H9 (cell line): Measurements from ENCODE around the gene GET3. TPM values are rescaled to one million over a fixed set of nuclear protein-coding genes. Genes with fewer than 3 reads are reported as not detected.

ENCODE experiments used
- DNase-seq: peaks from one replicate; pipeline ENCODE4 v3.0.0-alpha.2; 2017
- H2AFZ ChIP-seq: one replicate; pipeline ENCODE4 v1.6.1; 2013; ENCODE audit warnings: mild to moderate bottlenecking, low read length, control low read depth, moderate library complexity
- H2AK5ac ChIP-seq: 2 replicates; pipeline ENCODE4 v1.6.1; 2013; ENCODE audit warnings: low read length, control low read depth, mixed read lengths; ENCODE audit not compliant: insufficient read length
- H2BK120ac ChIP-seq: one replicate; pipeline ENCODE4 v1.6.1; 2013; ENCODE audit warnings: low read depth, mild to moderate bottlenecking, low read length, control low read depth, inconsistent platforms; ENCODE audit not compliant: poor library complexity, severe bottlenecking
- H2BK12ac ChIP-seq: 2 replicates; pipeline ENCODE4 v1.6.1; 2013; ENCODE audit warnings: low read length, control low read depth, mixed read lengths, low read depth; ENCODE audit not compliant: insufficient read length
- H2BK15ac ChIP-seq: 2 replicates; pipeline ENCODE4 v1.6.1; 2013; ENCODE audit warnings: low read depth, low read length, control low read depth
- H2BK20ac ChIP-seq: one replicate; pipeline ENCODE4 v1.6.1; 2013; ENCODE audit warnings: low read depth, mild to moderate bottlenecking, low read length, control low read depth, inconsistent platforms; ENCODE audit not compliant: poor library complexity, severe bottlenecking
- H2BK5ac ChIP-seq: 2 replicates; pipeline ENCODE4 v1.6.1; 2013; ENCODE audit warnings: low read length, control low read depth, mixed read lengths; ENCODE audit not compliant: insufficient read length
- H3K14ac ChIP-seq: 2 replicates; pipeline ENCODE4 v1.6.1; 2013; ENCODE audit warnings: low read length, control low read depth; ENCODE audit not compliant: insufficient read depth
- H3K18ac ChIP-seq: 2 replicates; pipeline ENCODE4 v1.6.1; 2013; ENCODE audit warnings: low read depth, mild to moderate bottlenecking, mixed read lengths, low read length, control low read depth; ENCODE audit not compliant: insufficient read length
- H3K23ac ChIP-seq: 2 replicates; pipeline ENCODE4 v1.6.1; 2013; ENCODE audit warnings: low read length, control low read depth, mixed read lengths, low read depth; ENCODE audit not compliant: insufficient read length
- H3K23me2 ChIP-seq: 2 replicates; pipeline ENCODE4 v1.6.1; 2013; ENCODE audit warnings: low read depth, mild to moderate bottlenecking, mixed read lengths, low read length, control low read depth; ENCODE audit not compliant: insufficient read length, poor library complexity, severe bottlenecking
- H3K27ac ChIP-seq: 2 replicates; pipeline ENCODE4 v1.5.1; 2013; ENCODE audit warnings: low read length, control low read depth, mixed read lengths, low read depth; ENCODE audit not compliant: insufficient read length
- H3K27me3 ChIP-seq: 2 replicates; pipeline ENCODE4 v1.6.1; 2013; ENCODE audit warnings: low read length, control low read depth, inconsistent platforms; ENCODE audit not compliant: insufficient read depth
- H3K4ac ChIP-seq: 2 replicates; pipeline ENCODE4 v1.6.1; 2013; ENCODE audit warnings: low read depth, mild to moderate bottlenecking, control low read depth, inconsistent platforms, low read length, moderate library complexity
- H3K4me1 ChIP-seq: 2 replicates; pipeline ENCODE4 v1.6.1; 2013; ENCODE audit warnings: low read length, control low read depth, inconsistent platforms; ENCODE audit not compliant: insufficient read depth
- H3K4me2 ChIP-seq: 2 replicates; pipeline ENCODE4 v1.6.1; 2013; ENCODE audit warnings: low read length, control low read depth, mixed read lengths; ENCODE audit not compliant: insufficient read length, insufficient read depth
- H3K56ac ChIP-seq: 2 replicates; pipeline ENCODE4 v1.6.1; 2013; ENCODE audit warnings: low read depth, mild to moderate bottlenecking, mixed read lengths, low read length, control low read depth; ENCODE audit not compliant: insufficient read length
- H3K79me1 ChIP-seq: 2 replicates; pipeline ENCODE4 v1.6.1; 2013; ENCODE audit warnings: low read depth, mild to moderate bottlenecking, moderate library complexity, low read length, control low read depth, inconsistent platforms; ENCODE audit not compliant: insufficient read depth, poor library complexity, severe bottlenecking
- H3K79me2 ChIP-seq: 2 replicates; pipeline ENCODE4 v1.6.1; 2013; ENCODE audit warnings: low read length, control low read depth, inconsistent platforms; ENCODE audit not compliant: insufficient read depth
- H3K9ac ChIP-seq: 2 replicates; pipeline ENCODE4 v1.6.1; 2013; ENCODE audit warnings: low read length, control low read depth, mixed read lengths; ENCODE audit not compliant: insufficient read length; ENCODE audit errors: extremely low read depth
- H3K9me3 ChIP-seq: one replicate; pipeline ENCODE4 v1.6.1; 2013; ENCODE audit warnings: low read depth, low read length, inconsistent platforms; ENCODE audit not compliant: control insufficient read depth
- H3T11ph ChIP-seq: one replicate; pipeline ENCODE4 v1.6.1; 2013; ENCODE audit warnings: mild to moderate bottlenecking, low read length, control low read depth, inconsistent platforms
- H4K20me1 ChIP-seq: one replicate; pipeline ENCODE4 v1.6.1; 2013; ENCODE audit not compliant: control insufficient read depth, insufficient read length, insufficient read depth
- H4K5ac ChIP-seq: 2 replicates; pipeline ENCODE4 v1.6.1; 2013; ENCODE audit warnings: low read depth, mild to moderate bottlenecking, mixed read lengths, low read length, control low read depth; ENCODE audit not compliant: insufficient read length
- H4K8ac ChIP-seq: replicated peaks from 2 replicates; pipeline ENCODE4 v1.6.1; 2013; ENCODE audit warnings: low read length, control low read depth, mixed read lengths, low read depth; ENCODE audit not compliant: insufficient read length
- H4K91ac ChIP-seq: 2 replicates; pipeline ENCODE4 v1.6.1; 2013; ENCODE audit warnings: low read depth, mild to moderate bottlenecking, moderate library complexity, mixed read lengths, low read length, control low read depth; ENCODE audit not compliant: insufficient read length
- H3K27ac Mint-ChIP-seq, 3 experiments: 2 replicates in 2 of 3; 3 replicates in 1 of 3; pipeline ENCODE4 v1.8.0; 2020 to 2021; ENCODE audit warnings: mixed read lengths in 3 of 3, mild to moderate bottlenecking in 1 of 3, moderate library complexity in 1 of 3
- H3K27me3 Mint-ChIP-seq: 2 replicates; pipeline ENCODE4 v1.8.0; 2021; ENCODE audit warnings: low read depth, mild to moderate bottlenecking, moderate library complexity, mixed read lengths
- H3K36me3 Mint-ChIP-seq, 3 experiments: 2 replicates in 2 of 3; 3 replicates in 1 of 3; pipeline ENCODE4 v1.8.0; 2020 to 2021; ENCODE audit warnings: low read depth in 3 of 3, mixed read lengths in 3 of 3; ENCODE audit not compliant: insufficient read depth in 1 of 3
- H3K4me1 Mint-ChIP-seq, 2 experiments: 2 replicates each; pipeline ENCODE4 v1.8.0; 2020; ENCODE audit warnings: mixed read lengths in 2 of 2
- H3K4me3 Mint-ChIP-seq, 2 experiments: 2 replicates in 1 of 2; 3 replicates in 1 of 2; pipeline ENCODE4 v1.8.0; 2020 to 2021; ENCODE audit warnings: mild to moderate bottlenecking in 2 of 2, mixed read lengths in 2 of 2, moderate library complexity in 1 of 2
- H3K9me3 Mint-ChIP-seq, 2 experiments: 2 replicates in 1 of 2; 3 replicates in 1 of 2; pipeline ENCODE4 v1.8.0; 2020; ENCODE audit warnings: mild to moderate bottlenecking in 2 of 2, mixed read lengths in 2 of 2, moderate library complexity in 1 of 2
- CTCF ChIP-seq: fragments of 200-600 bp; sonication (generic); conservative IDR thresholded peaks from 3 replicates; pipeline ENCODE4 v1.8.0; 2021; ENCODE audit warnings: antibody characterized with exemption, mild to moderate bottlenecking
- whole genome bisulfite sequencing: extraction: QIAGEN DNeasy Blood & Tissue Kit; methylation state at CpG from one replicate; pipeline ENCODE4 v1.1.7; 2013; ENCODE audit warnings: missing lambda C conversion rate, low lambda C conversion rate, mixed read lengths; ENCODE audit not compliant: insufficient read length; ENCODE audit errors: extremely low coverage; 5-methylcytosine and 5-hydroxymethylcytosine counted together
- total RNA-seq: library from RNA; stranded (reverse); gene quantifications from 2 replicates; pipeline ENCODE4 v1.2.1, GENCODE V29; 2021

GET3 gene
- total RNA-seq, 1 experiment from 2014 or later, result 81.6 TPM

- WGBS, result no CpG with 5 or more reads among the region's 9 CpGs
- H3K4me1 ChIP-seq, result no peaks in the 10 kb centered on the region
- no peaks in the 10 kb centered on the region for H3K27me3 ChIP-seq
- no peak overlapping the region for H2BK15ac ChIP-seq
- TF ChIP-seq CTCF, result no peak
- H2BK5ac ChIP-seq, result no peak overlapping the region
- H2BK120ac ChIP-seq, result no peak overlapping the region
- H3K4ac ChIP-seq, result no peak overlapping the region
- H4K5ac ChIP-seq, result no peak overlapping the region
- no peak overlapping the region for H2AK5ac ChIP-seq
- no peaks in the 10 kb centered on the region for H4K20me1 ChIP-seq
- no peaks in the 10 kb centered on the region for H3K23me2 ChIP-seq
- no peak overlapping the region for H4K91ac ChIP-seq
- no peak overlapping the region for H2BK12ac ChIP-seq
- no peak overlapping the region for H3K56ac ChIP-seq
- no peaks in the 10 kb centered on the region for H3K79me1 ChIP-seq
- Mint-ChIP-seq H3K4me3 (peak overlapping the region in 1 of 2 experiments; percentile 68; a peak in 3 of 5 replicates), H3K9me3 (no peaks in the 10 kb centered on the region; a peak in 1 of 5 replicates), H3K27ac (peak overlapping the region; percentile 91 to 93 (median 92); a peak in 6 of 7 replicates), H3K4me1 (peaks cover 7 to 14% of the 10 kb centered on the region in 2 experiments), H3K27me3 (no peaks in the 10 kb centered on the region; the same call in 1 of the 2 replicates), H3K36me3 (peaks cover 52 to 87% (median 76%) of the 10 kb centered on the region in 3 experiments)
- no peak overlapping the region for H3T11ph ChIP-seq
- H3K9me3 ChIP-seq, result no peaks in the 10 kb centered on the region
- no peak overlapping the region for H3K18ac ChIP-seq
- DNase-seq, result peak; percentile 95
- no peak overlapping the region for H4K8ac ChIP-seq
- no peaks in the 10 kb centered on the region for H3K79me2 ChIP-seq
- H3K23ac ChIP-seq, result no peak overlapping the region
- H2BK20ac ChIP-seq, result no peak overlapping the region
- H3K4me2 ChIP-seq, result no peak overlapping the region
- H3K14ac ChIP-seq, result no peak overlapping the region
- no peak overlapping the region for H3K27ac ChIP-seq
- H2AFZ ChIP-seq, result no peak overlapping the region
- no peak overlapping the region for H3K9ac ChIP-seq
Measured at GRCh38 chr19:12703046-12703445, 34.3 kb upstream of the GET3 start.
